Astrocyte (in vitro differentiated cells and primary cell): ENCODE data around the gene SFTPB.

Source experiments
- EZH2 ChIP-seq: IDR thresholded peaks from 2 replicates; pipeline ENCODE4 v1.6.1; 2012; ENCODE audit warnings: mild to moderate bottlenecking, low read length, inconsistent platforms; ENCODE audit not compliant: insufficient read depth
- TF ChIP-seq, protein P1 (sequence below): IDR thresholded peaks from 2 replicates; pipeline ENCODE4 v1.5.1; 2011; ENCODE audit warnings: low read depth, mild to moderate bottlenecking, inconsistent platforms, low read length, moderate library complexity; ENCODE audit not compliant: insufficient read depth

GRCh38 chr2:85675866-85676548 lies 8.0 kb upstream of the SFTPB start:
- TF ChIP-seq, protein P1, sequence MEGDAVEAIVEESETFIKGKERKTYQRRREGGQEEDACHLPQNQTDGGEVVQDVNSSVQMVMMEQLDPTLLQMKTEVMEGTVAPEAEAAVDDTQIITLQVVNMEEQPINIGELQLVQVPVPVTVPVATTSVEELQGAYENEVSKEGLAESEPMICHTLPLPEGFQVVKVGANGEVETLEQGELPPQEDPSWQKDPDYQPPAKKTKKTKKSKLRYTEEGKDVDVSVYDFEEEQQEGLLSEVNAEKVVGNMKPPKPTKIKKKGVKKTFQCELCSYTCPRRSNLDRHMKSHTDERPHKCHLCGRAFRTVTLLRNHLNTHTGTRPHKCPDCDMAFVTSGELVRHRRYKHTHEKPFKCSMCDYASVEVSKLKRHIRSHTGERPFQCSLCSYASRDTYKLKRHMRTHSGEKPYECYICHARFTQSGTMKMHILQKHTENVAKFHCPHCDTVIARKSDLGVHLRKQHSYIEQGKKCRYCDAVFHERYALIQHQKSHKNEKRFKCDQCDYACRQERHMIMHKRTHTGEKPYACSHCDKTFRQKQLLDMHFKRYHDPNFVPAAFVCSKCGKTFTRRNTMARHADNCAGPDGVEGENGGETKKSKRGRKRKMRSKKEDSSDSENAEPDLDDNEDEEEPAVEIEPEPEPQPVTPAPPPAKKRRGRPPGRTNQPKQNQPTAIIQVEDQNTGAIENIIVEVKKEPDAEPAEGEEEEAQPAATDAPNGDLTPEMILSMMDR = no peak
- TF ChIP-seq EZH2 = no peak
